A549 (cell line): Measurements from ENCODE around the gene BANP. TPM values are rescaled to one million over a fixed set of nuclear protein-coding genes. Genes with fewer than 3 reads are reported as not detected.

Source experiments
- ATAC-seq, 2 experiments: fragments of 200-7000 bp in 1 of 2; fragments of >200 bp in 1 of 2; cut with Nextera tagmentation in 1 of 2; cut with Tn5 transposase in 1 of 2; 3 replicates each; pipeline versions ENCODE4 v1.8.0 to v1.9.1; 2018 to 2020; ENCODE audit warnings: mild to moderate bottlenecking in 1 of 2, moderate library complexity in 1 of 2
- CTCF ChIA-PET: fragments of 300-600 bp; sonication (Branson Sonifier 250); formaldehyde crosslinking; extraction: SDS; loops from one replicate; lab custom pipeline; 2021; ENCODE audit warnings: antibody characterized with exemption, inconsistent platforms; lab: Yijun Ruan, JAX
- POLR2A ChIA-PET: fragments of 350-600 bp; formaldehyde crosslinking; extraction: SDS; loops from one replicate; lab custom pipeline; 2021; ENCODE audit warnings: antibody characterized with exemption, inconsistent platforms; lab: Yijun Ruan, JAX
- DNase-seq, 2 experiments: peaks; one replicate each; pipeline versions ENCODE4 v3.0.0 to v3.0.0-alpha.2; 2011 to 2016; ENCODE audit warnings: low read depth in 1 of 2, low spot score in 1 of 2
- FAIRE-seq: peaks from 2 replicates; lab custom pipeline; 2011; peaks lifted over from hg19 to GRCh38; lab: Jason Lieb, UNC
- H3K27ac ChIP-seq, 2 experiments: fragments of >200 bp; sonication (Bioruptor Twin); formaldehyde crosslinking; 3 replicates each; pipeline ENCODE4 v1.5.1; 2016 to 2017
- H3K4me1 ChIP-seq: fragments of >200 bp; sonication (Bioruptor Twin); formaldehyde crosslinking; 3 replicates; pipeline ENCODE4 v1.6.1; 2016
- H3K4me2 ChIP-seq: fragments of >200 bp; sonication (Bioruptor Twin); formaldehyde crosslinking; 3 replicates; pipeline ENCODE4 v1.6.1; 2016
- H3K4me3 ChIP-seq: fragments of >200 bp; sonication (Bioruptor Twin); formaldehyde crosslinking; 3 replicates; pipeline ENCODE4 v1.5.1; 2016
- H3K9me3 ChIP-seq: fragments of >200 bp; sonication (Bioruptor Twin); formaldehyde crosslinking; 3 replicates; pipeline ENCODE4 v1.6.1; 2016
- CBX2 ChIP-seq: fragments of 200-600 bp; sonication (generic); IDR thresholded peaks from 2 replicates; pipeline ENCODE4 v1.6.1; 2016; ENCODE audit warnings: low read depth, mild to moderate bottlenecking, borderline replicate concordance
- CBX8 ChIP-seq: fragments of 200-600 bp; sonication (generic); IDR thresholded peaks from 2 replicates; pipeline ENCODE4 v1.6.1; 2016
- CEBPB ChIP-seq, 2 experiments: fragments of >200 bp in 1 of 2; sonication (Bioruptor Twin) in 1 of 2; formaldehyde crosslinking in 1 of 2; IDR thresholded peaks; 2 replicates each; pipeline ENCODE4 v1.6.1; 2012 to 2016
- CHD2 ChIP-seq: fragments of 150-350 bp; IDR thresholded peaks from 2 replicates; pipeline ENCODE4 v1.6.1; 2014; ENCODE audit warnings: low read length; ENCODE audit not compliant: partially characterized antibody
- EHMT2 ChIP-seq: fragments of 200-600 bp; sonication (generic); IDR thresholded peaks from 2 replicates; pipeline ENCODE4 v1.6.1; 2016; ENCODE audit warnings: antibody characterized with exemption, low read depth, mild to moderate bottlenecking, moderate library complexity
- FOSL2 ChIP-seq, 2 experiments: fragments of 450-650 bp in 1 of 2; fragments of >200 bp in 1 of 2; sonication (Bioruptor Twin) in 1 of 2; formaldehyde crosslinking; IDR thresholded peaks; 2 replicates each; pipeline versions ENCODE4 v1.5.0 to v1.6.1; 2016 to 2020; ENCODE audit warnings: mild to moderate bottlenecking in 1 of 2, moderate library complexity in 1 of 2
- GATA3 ChIP-seq: IDR thresholded peaks from 2 replicates; pipeline ENCODE4 v1.6.1; 2012; ENCODE audit warnings: borderline replicate concordance
- HDAC2 ChIP-seq: fragments of 200-600 bp; sonication (generic); IDR thresholded peaks from 2 replicates; pipeline ENCODE4 v1.6.1; 2016
- HEYL ChIP-seq: fragments of 250-450 bp; sonication (Bioruptor Pico); IDR thresholded peaks from 2 replicates; pipeline ENCODE4 v1.8.0; 2021; ENCODE audit warnings: mild to moderate bottlenecking, moderate library complexity
- HOXB5 ChIP-seq: fragments of 250-450 bp; sonication (Bioruptor Pico); IDR thresholded peaks from 2 replicates; pipeline ENCODE4 v1.5.0; 2020; ENCODE audit warnings: mild to moderate bottlenecking, moderate library complexity
- JUNB ChIP-seq: fragments of >200 bp; sonication (Bioruptor Twin); formaldehyde crosslinking; IDR thresholded peaks from 2 replicates; pipeline ENCODE4 v1.6.1; 2016
- NPAS2 ChIP-seq: fragments of 250-450 bp; sonication (Bioruptor Pico); IDR thresholded peaks from 2 replicates; pipeline ENCODE4 v1.8.0; 2022; ENCODE audit warnings: mild to moderate bottlenecking, moderate library complexity, borderline replicate concordance
- PHF8 ChIP-seq: fragments of 200-600 bp; sonication (generic); IDR thresholded peaks from 2 replicates; pipeline ENCODE4 v1.6.1; 2016; ENCODE audit warnings: low read depth, mild to moderate bottlenecking, antibody characterized with exemption, moderate library complexity, borderline replicate concordance
- RARB ChIP-seq: fragments of 250-450 bp; sonication (Bioruptor Pico); IDR thresholded peaks from 2 replicates; pipeline ENCODE4 v1.8.0; 2021; ENCODE audit warnings: mild to moderate bottlenecking, moderate library complexity
- TFCP2L1 ChIP-seq: fragments of 250-450 bp; sonication (Bioruptor Pico); IDR thresholded peaks from 2 replicates; pipeline ENCODE4 v1.5.0; 2021; ENCODE audit warnings: mild to moderate bottlenecking
- WGBS: methylation state at CpG from one replicate; pipeline ENCODE4 v1.1.6; 2017; ENCODE audit errors: missing lambda C conversion rate; 5-methylcytosine and 5-hydroxymethylcytosine counted together
- polyA plus RNA-seq, 4 experiments: library from polyadenylated mRNA; depleted of rRNA in 3 of 4; stranded (reverse); fragments of >200 nt; fragmentation: RNase III in 1 of 4; extraction: RNeasy Plus Mini Kit Qiagen cat#74134 plus additional on column Dnase treatment in 1 of 4; gene quantifications; 2 replicates in 3 of 4; 3 replicates in 1 of 4; pipeline ENCODE4 v1.2.3, GENCODE V29; 2011 to 2017
- TF ChIP-seq, protein P1 (sequence below): fragments of 450-650 bp; IDR thresholded peaks from 2 replicates; pipeline ENCODE4 v1.6.1; 2014; ENCODE audit warnings: antibody characterized with exemption
- TF ChIP-seq, protein P2 (sequence below): IDR thresholded peaks from 2 replicates; pipeline ENCODE4 v1.6.1; 2012; ENCODE audit warnings: low read depth, borderline replicate concordance
- TF ChIP-seq, protein P3 (sequence below): IDR thresholded peaks from 2 replicates; pipeline ENCODE4 v1.6.1; 2012
- TF ChIP-seq, protein P4 (sequence below): fragments of >200 bp; sonication (Bioruptor Twin); formaldehyde crosslinking; IDR thresholded peaks from 3 replicates; pipeline ENCODE4 v1.6.1; 2016

BANP gene
- polyA plus RNA-seq, 2 of the 4 experiments (the other 2 are of a cell fraction) = 17.1 to 17.2 TPM

DNA sequence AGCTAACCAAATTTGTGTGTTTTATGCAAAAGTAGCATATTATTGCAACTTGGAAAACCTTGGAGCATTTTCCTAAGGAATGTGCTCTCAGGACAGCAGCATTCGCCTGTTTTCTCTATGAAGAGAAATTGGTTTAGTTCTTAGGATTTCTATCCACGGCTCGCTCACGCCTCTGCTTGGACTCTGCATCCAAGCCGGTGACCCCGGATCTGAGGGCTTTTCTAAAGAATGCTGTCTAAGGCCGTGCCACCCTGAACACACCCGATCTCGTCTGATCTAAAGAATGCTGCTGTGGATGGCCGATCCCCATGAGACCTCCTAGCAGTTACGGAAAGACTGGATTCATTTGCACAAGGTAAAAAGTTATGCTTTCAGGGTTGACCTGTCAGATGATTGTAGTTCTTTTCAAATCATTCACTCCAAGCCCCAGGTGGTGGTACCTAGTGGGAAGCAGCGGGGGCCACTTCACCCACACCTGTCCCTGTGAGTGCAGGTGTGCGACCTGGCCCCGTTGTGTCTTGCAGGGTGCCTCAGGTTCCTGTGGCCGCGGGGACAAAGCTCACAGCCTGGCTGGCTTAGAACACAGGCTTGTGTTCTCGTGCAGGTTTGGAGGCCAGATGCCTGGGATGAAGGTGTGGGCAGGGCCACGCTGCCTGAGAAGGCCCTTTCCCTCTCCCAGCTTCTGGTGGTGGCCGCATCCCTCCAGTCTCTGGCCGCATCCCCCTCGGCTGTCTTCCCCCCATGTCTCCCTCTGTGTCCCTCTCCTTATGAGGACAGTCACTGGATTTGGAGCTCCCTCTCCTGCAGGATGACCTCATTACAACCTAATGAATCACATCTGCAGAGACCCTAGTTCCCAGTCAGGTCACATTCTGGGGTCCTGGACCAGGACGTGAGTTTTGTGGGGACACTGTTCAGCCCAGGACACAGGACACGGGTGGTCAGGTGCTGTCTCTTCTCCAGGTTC is 71.1 kb downstream of the BANP start:
- ATAC-seq (no peak), DNase-seq (no peak), FAIRE-seq (no peak)
- TF ChIP-seq TFCP2L1 (CRISPR knock-in tag) (no peak), JUNB (no peak), NPAS2 (CRISPR knock-in tag) (no peak), HOXB5 (CRISPR knock-in tag) (no peak), CHD2 (no peak), CEBPB (IDR thresholded peaks at IDR 0.05) (no peak), HDAC2 (no peak), RARB (CRISPR knock-in tag) (no peak), CBX2 (no peak), EHMT2 (no peak), CBX8 (no peak), GATA3 (no peak)
- TF ChIP-seq, protein P1, sequence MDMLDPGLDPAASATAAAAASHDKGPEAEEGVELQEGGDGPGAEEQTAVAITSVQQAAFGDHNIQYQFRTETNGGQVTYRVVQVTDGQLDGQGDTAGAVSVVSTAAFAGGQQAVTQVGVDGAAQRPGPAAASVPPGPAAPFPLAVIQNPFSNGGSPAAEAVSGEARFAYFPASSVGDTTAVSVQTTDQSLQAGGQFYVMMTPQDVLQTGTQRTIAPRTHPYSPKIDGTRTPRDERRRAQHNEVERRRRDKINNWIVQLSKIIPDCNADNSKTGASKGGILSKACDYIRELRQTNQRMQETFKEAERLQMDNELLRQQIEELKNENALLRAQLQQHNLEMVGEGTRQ = no peak
- TF ChIP-seq, protein P2, sequence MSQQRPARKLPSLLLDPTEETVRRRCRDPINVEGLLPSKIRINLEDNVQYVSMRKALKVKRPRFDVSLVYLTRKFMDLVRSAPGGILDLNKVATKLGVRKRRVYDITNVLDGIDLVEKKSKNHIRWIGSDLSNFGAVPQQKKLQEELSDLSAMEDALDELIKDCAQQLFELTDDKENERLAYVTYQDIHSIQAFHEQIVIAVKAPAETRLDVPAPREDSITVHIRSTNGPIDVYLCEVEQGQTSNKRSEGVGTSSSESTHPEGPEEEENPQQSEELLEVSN = no peak
- TF ChIP-seq, protein P3, sequence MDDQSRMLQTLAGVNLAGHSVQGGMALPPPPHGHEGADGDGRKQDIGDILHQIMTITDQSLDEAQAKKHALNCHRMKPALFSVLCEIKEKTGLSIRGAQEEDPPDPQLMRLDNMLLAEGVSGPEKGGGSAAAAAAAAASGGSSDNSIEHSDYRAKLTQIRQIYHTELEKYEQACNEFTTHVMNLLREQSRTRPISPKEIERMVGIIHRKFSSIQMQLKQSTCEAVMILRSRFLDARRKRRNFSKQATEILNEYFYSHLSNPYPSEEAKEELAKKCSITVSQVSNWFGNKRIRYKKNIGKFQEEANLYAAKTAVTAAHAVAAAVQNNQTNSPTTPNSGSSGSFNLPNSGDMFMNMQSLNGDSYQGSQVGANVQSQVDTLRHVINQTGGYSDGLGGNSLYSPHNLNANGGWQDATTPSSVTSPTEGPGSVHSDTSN = no peak
- ChIA-PET CTCF (interaction anchor here (0.7 to 1.8 kb wide), 5 partner anchors 36 to 415 kb away, joined by 3 to 5 read pairs (median 3); no protein-coding TSS in a partner anchor), POLR2A (no interaction called here)
- no peaks in the 10 kb centered on the region for H3K9me3 ChIP-seq
- H3K4me3 ChIP-seq = no peak overlapping the region
- H3K4me1 ChIP-seq = peaks cover 3% of the 10 kb centered on the region; the same call in 1 of the 3 replicates
- no peak overlapping the region for H3K4me2 ChIP-seq
- 0 out of 6 replicates have a peak overlapping the region, but pooled peaks of 1 of the 2 experiments have one; percentile 16 for H3K27ac ChIP-seq
- 89% methylated on average over 23 of the region's 23 CpGs for WGBS

DNA sequence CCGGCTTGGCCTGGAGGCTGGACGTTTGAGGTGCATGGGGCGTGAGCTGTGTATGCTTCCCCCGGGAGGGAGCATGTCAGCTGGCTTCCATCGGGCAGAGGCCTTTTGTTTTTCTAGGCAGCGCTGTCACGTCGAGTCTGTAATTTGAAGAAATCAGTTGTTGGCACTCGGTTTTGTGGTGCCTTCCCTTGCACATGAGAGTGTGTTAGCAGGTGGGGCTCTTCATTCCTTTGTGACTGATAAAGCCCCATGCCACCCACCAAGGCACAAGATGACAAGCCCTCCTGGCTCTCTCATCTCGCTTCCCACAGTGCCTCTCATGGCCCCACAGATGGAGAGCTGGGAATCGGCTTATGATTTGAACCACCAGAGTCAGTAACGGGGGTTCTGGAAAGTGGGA is 72.1 kb downstream of the BANP start:
- DNase-seq = no peak
- Histone ChIP-seq H3K4me1 (peaks cover 3% of the 10 kb centered on the region; the same call in 1 of the 3 replicates), H3K27ac (no peak overlapping the region), H3K9me3 (no peaks in the 10 kb centered on the region), H3K4me2 (no peak overlapping the region), H3K4me3 (no peak overlapping the region)
- ChIA-PET POLR2A (no interaction called here), CTCF (interaction anchor here (0.7 to 1.9 kb wide), 8 partner anchors 9 to 414 kb away, joined by 3 to 7 read pairs (median 3); no protein-coding TSS in a partner anchor)
- ATAC-seq = no peak
- FAIRE-seq = no peak
- WGBS = 77% methylated on average over 8 of the region's 12 CpGs
- TF ChIP-seq HEYL (CRISPR knock-in tag) (no peak), FOSL2 (IDR thresholded peaks at IDR 0.05) (no peak), FOSL2 (CRISPR knock-in tag; IDR thresholded peaks at IDR 0.05) (no peak), PHF8 (no peak)
- TF ChIP-seq, protein P3 = no peak
- TF ChIP-seq, protein P4, sequence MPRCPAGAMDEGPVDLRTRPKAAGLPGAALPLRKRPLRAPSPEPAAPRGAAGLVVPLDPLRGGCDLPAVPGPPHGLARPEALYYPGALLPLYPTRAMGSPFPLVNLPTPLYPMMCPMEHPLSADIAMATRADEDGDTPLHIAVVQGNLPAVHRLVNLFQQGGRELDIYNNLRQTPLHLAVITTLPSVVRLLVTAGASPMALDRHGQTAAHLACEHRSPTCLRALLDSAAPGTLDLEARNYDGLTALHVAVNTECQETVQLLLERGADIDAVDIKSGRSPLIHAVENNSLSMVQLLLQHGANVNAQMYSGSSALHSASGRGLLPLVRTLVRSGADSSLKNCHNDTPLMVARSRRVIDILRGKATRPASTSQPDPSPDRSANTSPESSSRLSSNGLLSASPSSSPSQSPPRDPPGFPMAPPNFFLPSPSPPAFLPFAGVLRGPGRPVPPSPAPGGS = no peak
